Fibroblast of mammary gland (primary cell): ENCODE measurements around the gene AGRN.
A peak's percentile ranks its signal among the peaks of the same experiment; 100 is the strongest.

ENCODE experiments used
- DNase-seq: peaks from one replicate; pipeline ENCODE4 v3.0.0-alpha.2; 2010; ENCODE audit warnings: low read depth
- H3K4me3 ChIP-seq: 2 replicates; pipeline ENCODE4 v1.5.1; 2011; ENCODE audit warnings: low read depth, mild to moderate bottlenecking, low read length, moderate library complexity; ENCODE audit not compliant: control insufficient read depth
- CTCF ChIP-seq: conservative IDR thresholded peaks from 2 replicates; pipeline ENCODE4 v1.5.1; 2011; ENCODE audit warnings: low read depth, low read length, inconsistent platforms; ENCODE audit not compliant: control insufficient read depth, insufficient read depth

The AGRN gene

GRCh38 chr1:1021920-1022259 lies 2.0 kb downstream of the AGRN start:
- DNase-seq: peak; percentile 21
- TF ChIP-seq CTCF: no peak
- no peak overlapping the region for H3K4me3 ChIP-seq

GRCh38 chr1:1022302-1023009 lies 2.5 kb downstream of the AGRN start:
- no peak for DNase-seq
- TF ChIP-seq CTCF: no peak

GRCh38 chr1:1023700-1024099 lies 3.8 kb downstream of the AGRN start:
- no peak overlapping the region for H3K4me3 ChIP-seq
- TF ChIP-seq CTCF: no peak
- no peak for DNase-seq

More at GRCh38 chr1:1022302-1023009, 2.5 kb downstream of the AGRN start:
- no peak overlapping the region for H3K4me3 ChIP-seq

- no peak for TF ChIP-seq CTCF
- no peak overlapping the region for H3K4me3 ChIP-seq
- no peak for DNase-seq
Measured at GRCh38 chr1:1024149-1024770, 4.3 kb downstream of the AGRN start.

GRCh38 chr1:1024771-1025699 lies 5.1 kb downstream of the AGRN start:
- DNase-seq: no peak
- TF ChIP-seq CTCF: no peak
- H3K4me3 ChIP-seq: no peak overlapping the region

- H3K4me3 ChIP-seq: no peak overlapping the region
- no peak for DNase-seq
- no peak for TF ChIP-seq CTCF
Measured at GRCh38 chr1:1025730-1026129, 5.8 kb downstream of the AGRN start.
